Fibroblast of villous mesenchyme (primary cell): ENCODE measurements around the gene CHRDL2. TPM values are rescaled to one million over a fixed set of nuclear protein-coding genes. Genes with fewer than 3 reads are reported as not detected.

Source experiments
- DNase-seq: peaks from one replicate; pipeline ENCODE4 v3.0.0-alpha.2; 2010; ENCODE audit warnings: low read depth
- H3K4me3 ChIP-seq: 2 replicates; pipeline ENCODE4 v1.5.1; 2011; ENCODE audit warnings: low read depth, mild to moderate bottlenecking, low read length
- CTCF ChIP-seq: IDR thresholded peaks from 2 replicates; pipeline ENCODE4 v1.5.1; 2012; ENCODE audit warnings: low read depth, mild to moderate bottlenecking, low read length; ENCODE audit not compliant: insufficient read depth
- small RNA-seq: library from RNA; depleted of rRNA; stranded (forward); fragments of <200 nt; gene quantifications from one replicate; pipeline ENCODE3, GENCODE V24; 2012
- total RNA-seq: library from RNA; depleted of rRNA; stranded (reverse); fragments of >200 nt; gene quantifications from 2 replicates; pipeline ENCODE4 v1.2.3, GENCODE V29; 2012

The CHRDL2 gene
- total RNA-seq, 1 donor, result not detected

GRCh38 chr11:74646954-74647353 lies 84.3 kb downstream of the CHRDL2 start:
- no peak for TF ChIP-seq CTCF
- no peak overlapping the region for H3K4me3 ChIP-seq
- DNase-seq, result no peak

Small RNA genes lying within 50 kb of the gene (small RNA-seq; reads per million reads assigned to genes)
- gene MIR4696 (0.28 reads per million), gene RANP3 (not detected), gene RN7SKP297 (not detected)

Other genes starting within 250 kb of the CHRDL2 start
- gene LIPT2, start 237.7 kb downstream of the CHRDL2 start, total RNA-seq, result 1.7 and 2.9 TPM in 2 replicates
- gene POLD3, start 138.8 kb downstream of the CHRDL2 start, total RNA-seq, result 9.0 and 13.8 TPM in 2 replicates
- gene RNF169, start 17.4 kb upstream of the CHRDL2 start, total RNA-seq, result 23.5 and 32.0 TPM in 2 replicates
- gene XRRA1, start 217.7 kb upstream of the CHRDL2 start, total RNA-seq, result 7.8 and 9.7 TPM in 2 replicates
- gene SPCS2, start 217.8 kb upstream of the CHRDL2 start, total RNA-seq, result 14.7 and 20.3 TPM in 2 replicates